Dermis microvascular lymphatic vessel endothelial cell (primary cell): ENCODE measurements around the gene RNF26. TPM values are rescaled to one million over a fixed set of nuclear protein-coding genes. Genes with fewer than 3 reads are reported as not detected.

Experiments used
- DNase-seq, 2 donors: peaks; one replicate each; pipeline versions ENCODE4 v3.0.0 to v3.0.0-alpha.2; 2010; ENCODE audit warnings: low read depth in 2 of 2
- total RNA-seq: library from RNA; depleted of rRNA; stranded (reverse); fragments of >200 nt; gene quantifications from 2 replicates; pipeline ENCODE4 v1.2.1, GENCODE V29; 2014

Gene RNF26
- total RNA-seq, 1 donor from 2014 or later, result 2.6 TPM

DNA sequence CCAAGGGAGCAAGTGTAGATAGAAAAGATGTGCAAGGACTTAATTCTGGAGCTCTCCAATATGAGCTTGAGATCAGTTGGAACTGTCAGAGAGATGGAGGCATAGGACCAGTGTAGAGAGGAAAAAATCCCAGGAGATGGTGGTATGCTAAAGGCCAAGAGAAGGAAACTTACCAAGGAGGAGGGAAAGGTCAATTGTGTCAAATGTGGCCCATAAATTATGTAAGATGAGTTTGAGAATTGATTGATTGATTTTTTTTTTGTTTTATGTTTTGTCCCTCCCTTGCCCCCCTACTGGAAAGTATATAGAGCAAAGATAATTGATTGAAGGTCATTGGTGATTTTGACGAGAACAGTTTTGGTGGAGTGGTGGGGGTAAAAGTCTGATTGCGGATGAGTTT lies 50.0 kb downstream of the RNF26 start:
- no peak for DNase-seq

Other genes with a start within 250 kb of the RNF26 start
- gene HMBS, start 249.6 kb upstream of the RNF26 start, total RNA-seq, result 3.8 and 4.5 TPM in 2 replicates
- 10.5 and 17.6 TPM in 2 replicates for gene DPAGT1, start 232.7 kb upstream of the RNF26 start, total RNA-seq
- 1.7 and 3.4 TPM in 2 replicates for gene C2CD2L, start 227.2 kb upstream of the RNF26 start, total RNA-seq
- gene HINFP, start 212.9 kb upstream of the RNF26 start, total RNA-seq, result 11.3 and 16.4 TPM in 2 replicates
- gene ABCG4, start 185.5 kb upstream of the RNF26 start, total RNA-seq, result under 0.01 TPM in 1 of 2 replicates, not detected in the other
- 11.0 and 16.1 TPM in 2 replicates for gene NLRX1, start 165.8 kb upstream of the RNF26 start, total RNA-seq
- not detected in 2 replicates for gene NHERF4, start 149.1 kb upstream of the RNF26 start, total RNA-seq
- gene CBL, start 128.2 kb upstream of the RNF26 start, total RNA-seq, result 7.4 and 9.4 TPM in 2 replicates
- 133 and 200 TPM in 2 replicates for gene MCAM, start 17.4 kb upstream of the RNF26 start, total RNA-seq
- gene C1QTNF5, start 6.4 kb downstream of the RNF26 start, total RNA-seq, result 47.6 and 121 TPM in 2 replicates
- gene MFRP, start 12.2 kb downstream of the RNF26 start, total RNA-seq, result not detected in 2 replicates
- gene USP2, start 47.2 kb downstream of the RNF26 start, total RNA-seq, result 0.13 and 0.25 TPM in 2 replicates
- gene THY1, start 88.6 kb downstream of the RNF26 start, total RNA-seq, result 3.8 and 10.1 TPM in 2 replicates